HCT116 (cell line): ENCODE data around the gene GMDS. TPM values are rescaled to one million over a fixed set of nuclear protein-coding genes. Genes with fewer than 3 reads are reported as not detected.

ENCODE experiments used
- ATAC-seq: fragments of 200-7000 bp; cut with Tn5 transposase; 2 replicates; pipeline ENCODE4 v1.9.1; 2020; ENCODE audit warnings: mild to moderate bottlenecking, moderate library complexity
- BruUV-seq: library from RNA; stranded (reverse); fragments of 400-500 nt; replicated peaks from 2 replicates; lab custom pipeline; 2021; lab: Mats Ljungman, UMichigan
- CTCF ChIA-PET: fragments of 300-600 bp; sonication (Branson Sonifier 250); formaldehyde crosslinking; loops from one replicate; lab custom pipeline; 2021; ENCODE audit warnings: antibody characterized with exemption; lab: Charles Lee
- POLR2A ChIA-PET: fragments of 300-600, 350-600 bp; sonication (Branson Sonifier 250); formaldehyde crosslinking; loops from one replicate; lab custom pipeline; 2021; ENCODE audit warnings: antibody characterized with exemption; lab: Charles Lee
- RAD21 ChIA-PET, 2 experiments: fragments of 300-600 bp; sonication (Branson Sonifier 250); formaldehyde crosslinking; loops; one replicate each; lab custom pipeline; 2023; ENCODE audit warnings: low total read pairs in 2 of 2; ENCODE audit not compliant: uncharacterized antibody in 2 of 2, unreplicated experiment in 2 of 2, low non-redundant PET in 1 of 2; lab: Charles Lee
- DNase-seq: peaks from one replicate; pipeline ENCODE4 v3.0.0-alpha.2; 2010; ENCODE audit warnings: low read depth, low spot score
- H2AFZ ChIP-seq: fragments of 200-600 bp; shearing (Covaris generic), sonication (generic); 2 replicates; pipeline ENCODE4 v1.6.1; 2017; ENCODE audit warnings: low read depth, mixed run types, mixed read lengths, antibody characterized with exemption, low read length; ENCODE audit not compliant: poor library complexity, severe bottlenecking
- H3K27ac ChIP-seq: 2 replicates; pipeline ENCODE4 v1.5.1; 2012; ENCODE audit warnings: low read depth, low read length
- H3K27me3 ChIP-seq: fragments of 200-600 bp; sonication (generic); 2 replicates; pipeline ENCODE4 v1.6.1; 2016; ENCODE audit warnings: mixed run types, low read length, mixed read lengths; ENCODE audit not compliant: insufficient read depth
- H3K36me3 ChIP-seq, 2 experiments: fragments of 200-500 bp in 1 of 2; fragments of 200-600 bp in 1 of 2; sonication (Bioruptor generic) in 1 of 2; sonication (generic) in 1 of 2; 2 replicates each; pipeline versions ENCODE4 v1.5.1 to v1.6.1; 2014 to 2016; ENCODE audit warnings: low read length in 2 of 2, inconsistent platforms in 1 of 2, mixed read lengths in 1 of 2, mixed run types in 1 of 2; ENCODE audit not compliant: insufficient read depth in 2 of 2, control insufficient read depth in 1 of 2
- H3K4me1 ChIP-seq, 2 experiments: fragments of 200-600 bp in 1 of 2; sonication (generic) in 1 of 2; 2 replicates each; pipeline versions ENCODE4 v1.5.1 to v1.6.1; 2012 to 2017; ENCODE audit warnings: low read length in 2 of 2, inconsistent platforms in 1 of 2, mild to moderate bottlenecking in 1 of 2, mixed read lengths in 1 of 2, mixed run types in 1 of 2, moderate library complexity in 1 of 2; ENCODE audit not compliant: insufficient read depth in 2 of 2, control insufficient read depth in 1 of 2
- H3K4me2 ChIP-seq: fragments of 200-600 bp; sonication (generic); 2 replicates; pipeline ENCODE4 v1.6.1; 2017; ENCODE audit warnings: mixed run types, low read length, mixed read lengths
- H3K4me3 ChIP-seq, 2 experiments: fragments of 200-600 bp in 1 of 2; sonication (generic) in 1 of 2; replicated peaks in 1 of 2; 2 replicates each; pipeline ENCODE4 v1.5.1; 2011 to 2016; ENCODE audit warnings: low read length in 2 of 2, control low read depth in 1 of 2, low read depth in 1 of 2, mild to moderate bottlenecking in 1 of 2, mixed read lengths in 1 of 2, mixed run types in 1 of 2
- H3K79me2 ChIP-seq: fragments of 200-600 bp; sonication (generic); 2 replicates; pipeline ENCODE4 v1.6.1; 2017; ENCODE audit warnings: mild to moderate bottlenecking, mixed run types, low read length, moderate library complexity, mixed read lengths; ENCODE audit not compliant: insufficient read depth
- H3K9ac ChIP-seq: fragments of 200-600 bp; sonication (generic); 2 replicates; pipeline ENCODE4 v1.6.1; 2016; ENCODE audit warnings: low read length, mixed read lengths
- H3K9me2 ChIP-seq: fragments of 200-600 bp; sonication (generic), shearing (Covaris generic); 2 replicates; pipeline ENCODE4 v1.6.1; 2017; ENCODE audit warnings: mixed run types, mild to moderate bottlenecking, moderate library complexity; ENCODE audit not compliant: insufficient read depth
- H3K9me3 ChIP-seq, 2 experiments: fragments of 200-500 bp in 1 of 2; fragments of 200-600 bp in 1 of 2; sonication (Bioruptor generic) in 1 of 2; sonication (generic) in 1 of 2; 2 replicates each; pipeline ENCODE4 v1.6.1; 2014 to 2017; ENCODE audit warnings: low read length in 2 of 2, mixed read lengths in 2 of 2, inconsistent platforms in 1 of 2, low read depth in 1 of 2, mild to moderate bottlenecking in 1 of 2, mixed run types in 1 of 2, moderate library complexity in 1 of 2; ENCODE audit not compliant: control insufficient read depth in 1 of 2, insufficient read depth in 1 of 2
- H4K20me1 ChIP-seq: fragments of 200-600 bp; sonication (generic), shearing (Covaris generic); 2 replicates; pipeline ENCODE4 v1.6.1; 2017; ENCODE audit warnings: mixed run types, mild to moderate bottlenecking, moderate library complexity; ENCODE audit not compliant: insufficient read depth
- ATF3 ChIP-seq: IDR thresholded peaks from 2 replicates; pipeline ENCODE4 v1.6.1; 2012
- CBX3 ChIP-seq: IDR thresholded peaks from 2 replicates; pipeline ENCODE4 v1.6.1; 2012; ENCODE audit warnings: low read depth
- CEBPB ChIP-seq: IDR thresholded peaks from 2 replicates; pipeline ENCODE4 v1.6.1; 2012; ENCODE audit warnings: low read depth
- ELF1 ChIP-seq: IDR thresholded peaks from 2 replicates; pipeline ENCODE4 v1.6.1; 2012; ENCODE audit warnings: low read depth, borderline replicate concordance
- EZH2 ChIP-seq: fragments of 200-600 bp; sonication (generic); IDR thresholded peaks from 2 replicates; pipeline ENCODE4 v1.6.1; 2017; ENCODE audit warnings: antibody characterized with exemption, mixed run types
- EZH2phosphoT487 ChIP-seq: fragments of 200-600 bp; IDR thresholded peaks from 2 replicates; pipeline ENCODE4 v1.6.1; 2018; ENCODE audit warnings: antibody characterized with exemption, borderline replicate concordance
- FOSL1 ChIP-seq: IDR thresholded peaks from 2 replicates; pipeline ENCODE4 v1.6.1; 2012; ENCODE audit warnings: low read depth
- JUND ChIP-seq: IDR thresholded peaks from 2 replicates; pipeline ENCODE4 v1.6.1; 2012
- MAX ChIP-seq: IDR thresholded peaks from 2 replicates; pipeline ENCODE4 v1.6.1; 2012
- POLR2A ChIP-seq: IDR thresholded peaks from 2 replicates; pipeline ENCODE4 v1.7.0; 2011; ENCODE audit warnings: borderline replicate concordance; ENCODE audit not compliant: insufficient read depth, insufficient read length; ENCODE audit errors: extremely low read depth
- RAD21 ChIP-seq: IDR thresholded peaks from 2 replicates; pipeline ENCODE4 v1.6.1; 2012; ENCODE audit warnings: low read depth, mild to moderate bottlenecking
- SIN3A ChIP-seq: IDR thresholded peaks from 2 replicates; pipeline ENCODE4 v1.6.1; 2012; ENCODE audit warnings: low read depth
- SP1 ChIP-seq: IDR thresholded peaks from 2 replicates; pipeline ENCODE4 v1.6.1; 2012; ENCODE audit warnings: low read depth
- SRF ChIP-seq: IDR thresholded peaks from 2 replicates; pipeline ENCODE4 v1.6.1; 2012; ENCODE audit warnings: low read depth
- TCF7L2 ChIP-seq: IDR thresholded peaks from 2 replicates; pipeline ENCODE4 v1.7.0; 2011; ENCODE audit warnings: borderline replicate concordance, inconsistent platforms; ENCODE audit not compliant: insufficient read depth, insufficient read length; ENCODE audit errors: extremely low read depth
- ZBTB33 ChIP-seq: IDR thresholded peaks from 2 replicates; pipeline ENCODE4 v1.6.1; 2011; ENCODE audit warnings: mild to moderate bottlenecking, low read length, moderate library complexity; ENCODE audit not compliant: insufficient replicate concordance; ENCODE audit errors: extremely low read depth
- ZFX ChIP-seq: fragments of 450-650 bp; IDR thresholded peaks from 2 replicates; pipeline ENCODE4 v1.6.1; 2017
- intact Hi-C: fragments of 100-400 bp; cut with micrococcal nuclease; formaldehyde crosslinking; loops from 2 replicates; pipeline ENCODE4 v1.10.0; 2022
- total RNA-seq: library from RNA; stranded (reverse); gene quantifications from one replicate; pipeline ENCODE4 v1.2.1, GENCODE V29; 2021; ENCODE audit not compliant: unreplicated experiment
- TF ChIP-seq, protein P1 (sequence below), 3 experiments: fragments of 200-600 bp in 1 of 3; sonication (generic) in 1 of 3; IDR thresholded peaks in 2 of 3; conservative IDR thresholded peaks in 1 of 3; 2 replicates each; pipeline ENCODE4 v1.5.1; 2012 to 2017; ENCODE audit warnings: low read depth in 2 of 3, low read length in 2 of 3, antibody characterized with exemption in 1 of 3, borderline replicate concordance in 1 of 3, control low read depth in 1 of 3, mild to moderate bottlenecking in 1 of 3, mixed read lengths in 1 of 3, mixed run types in 1 of 3, moderate library complexity in 1 of 3; ENCODE audit not compliant: insufficient read depth in 1 of 3

Gene GMDS
- total RNA-seq, 1 experiment from 2014 or later: 34.4 TPM

DNA sequence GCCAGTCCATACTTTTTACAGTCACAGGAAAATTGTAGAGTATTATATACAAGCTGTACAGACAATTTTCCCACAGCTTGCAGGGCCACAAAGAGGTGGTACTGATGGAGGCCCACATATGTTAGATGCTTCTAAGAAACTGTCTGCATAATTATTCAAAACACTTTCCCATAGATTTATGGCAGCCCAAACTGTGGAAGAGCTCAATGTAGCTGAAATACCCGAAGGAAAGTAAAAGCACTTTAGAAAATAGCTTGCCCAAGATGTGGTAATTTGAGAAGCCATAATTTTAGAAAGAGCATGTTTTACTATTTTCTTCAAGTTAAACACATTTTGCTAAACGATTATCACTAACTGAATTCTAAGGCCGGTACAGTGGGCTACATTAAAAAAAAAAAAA, 36.9 kb downstream of the GMDS start:
- no peaks in the 10 kb centered on the region for H3K27me3 ChIP-seq
- no peak overlapping the region for H3K27ac ChIP-seq
- no peaks in the 10 kb centered on the region for H3K36me3 ChIP-seq
- no peak overlapping the region for H3K4me3 ChIP-seq
- DNase-seq (no peak), ATAC-seq (no peak)
- no peaks in the 10 kb centered on the region for H3K9me2 ChIP-seq
- H3K9me3 ChIP-seq: no peaks in the 10 kb centered on the region
- no TSS peak for BruUV-seq
- no peak overlapping the region for H3K4me2 ChIP-seq
- H3K79me2 ChIP-seq: 0 out of 2 replicates have a peak, but pooled peaks cover 8% of the 10 kb centered on the region
- no peaks in the 10 kb centered on the region for H3K4me1 ChIP-seq
- RAD21 ChIA-PET: interaction anchor here in 1 of 2 experiments (0.6 kb wide), 1 partner anchor 848 kb away, joined by 3 read pairs; no protein-coding TSS in a partner anchor
- TF ChIP-seq MAX (no peak), CBX3 (no peak), TCF7L2 (no peak), SRF (no peak), FOSL1 (no peak), EZH2phosphoT487 (no peak), ELF1 (no peak), ZBTB33 (no peak), ZFX (no peak), RAD21 (no peak), CEBPB (no peak), POLR2A (no peak), JUND (no peak), SIN3A (no peak), EZH2 (no peak), SP1 (no peak), ATF3 (no peak)
- TF ChIP-seq, protein P1, sequence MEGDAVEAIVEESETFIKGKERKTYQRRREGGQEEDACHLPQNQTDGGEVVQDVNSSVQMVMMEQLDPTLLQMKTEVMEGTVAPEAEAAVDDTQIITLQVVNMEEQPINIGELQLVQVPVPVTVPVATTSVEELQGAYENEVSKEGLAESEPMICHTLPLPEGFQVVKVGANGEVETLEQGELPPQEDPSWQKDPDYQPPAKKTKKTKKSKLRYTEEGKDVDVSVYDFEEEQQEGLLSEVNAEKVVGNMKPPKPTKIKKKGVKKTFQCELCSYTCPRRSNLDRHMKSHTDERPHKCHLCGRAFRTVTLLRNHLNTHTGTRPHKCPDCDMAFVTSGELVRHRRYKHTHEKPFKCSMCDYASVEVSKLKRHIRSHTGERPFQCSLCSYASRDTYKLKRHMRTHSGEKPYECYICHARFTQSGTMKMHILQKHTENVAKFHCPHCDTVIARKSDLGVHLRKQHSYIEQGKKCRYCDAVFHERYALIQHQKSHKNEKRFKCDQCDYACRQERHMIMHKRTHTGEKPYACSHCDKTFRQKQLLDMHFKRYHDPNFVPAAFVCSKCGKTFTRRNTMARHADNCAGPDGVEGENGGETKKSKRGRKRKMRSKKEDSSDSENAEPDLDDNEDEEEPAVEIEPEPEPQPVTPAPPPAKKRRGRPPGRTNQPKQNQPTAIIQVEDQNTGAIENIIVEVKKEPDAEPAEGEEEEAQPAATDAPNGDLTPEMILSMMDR (IDR thresholded peaks at IDR 0.05 in 2 of 3, conservative IDR thresholded peaks at IDR 0.05 in 1 of 3; ENCODE audit: borderline replicate concordance in 1 of 3, insufficient read depth in 1 of 3, low read depth in 2 of 3, low read length in 2 of 3): no peak
- no peak overlapping the region for H2AFZ ChIP-seq
- no peaks in the 10 kb centered on the region for H4K20me1 ChIP-seq
- POLR2A ChIA-PET: no interaction called here
- intact Hi-C loops: loop anchor here (2.0 to 5.0 kb wide), 2 partner anchors 146 to 239 kb away; no protein-coding TSS in a partner anchor
- no peak overlapping the region for H3K9ac ChIP-seq
- CTCF ChIA-PET: interaction anchor here (0.9 to 2.0 kb wide), 4 partner anchors 9 to 145 kb away, joined by 3 to 11 read pairs (median 4); no protein-coding TSS in a partner anchor
